HFF-Myc (cell line): ENCODE results near the gene CZIB.

ENCODE experiments used
- DNase-seq: peaks from one replicate; pipeline ENCODE4 v3.0.0-alpha.2; 2011; ENCODE audit warnings: low read depth; ENCODE audit errors: extremely low read depth
- H3K4me3 ChIP-seq: replicated peaks from 2 replicates; pipeline ENCODE4 v1.5.1; 2011; ENCODE audit warnings: low read depth, mild to moderate bottlenecking, control low read depth, low read length
- CTCF ChIP-seq: IDR thresholded peaks from 2 replicates; pipeline ENCODE4 v1.5.1; 2012; ENCODE audit warnings: mild to moderate bottlenecking, low read depth, low read length, control low read depth; ENCODE audit errors: missing control alignments

Gene CZIB

GRCh38 chr1:53262000-53262399 is 41.6 kb upstream of the CZIB start:
- TF ChIP-seq CTCF, result no peak
- no peak for DNase-seq
- no peak overlapping the region for H3K4me3 ChIP-seq

GRCh38 chr1:53260631-53261247 is 40.3 kb upstream of the CZIB start:
- no peak for TF ChIP-seq CTCF
- no peak for DNase-seq
- no peak overlapping the region for H3K4me3 ChIP-seq

- TF ChIP-seq CTCF, result no peak
- no peak for DNase-seq
- no peak overlapping the region for H3K4me3 ChIP-seq
Observed at GRCh38 chr1:53259932-53260331, 39.5 kb upstream of the CZIB start.

- H3K4me3 ChIP-seq, result no peak overlapping the region
- no peak for TF ChIP-seq CTCF
Observed at GRCh38 chr1:53258216-53258615, 37.8 kb upstream of the CZIB start.

GRCh38 chr1:53257454-53258081 is 37.1 kb upstream of the CZIB start:
- no peak overlapping the region for H3K4me3 ChIP-seq
- DNase-seq, result no peak
- TF ChIP-seq CTCF, result no peak

More at GRCh38 chr1:53258216-53258615, 37.8 kb upstream of the CZIB start:
- no peak for DNase-seq

GRCh38 chr1:53256511-53257453 is 36.3 kb upstream of the CZIB start:
- no peak for DNase-seq
- no peak overlapping the region for H3K4me3 ChIP-seq
- no peak for TF ChIP-seq CTCF
